Myocyte (in vitro differentiated cells): ENCODE measurements around the gene DGKD. TPM values are rescaled to one million over a fixed set of nuclear protein-coding genes. Genes with fewer than 3 reads are reported as not detected.

Experiments used
- DNase-seq: peaks from one replicate; pipeline ENCODE4 v3.0.0-alpha.2; 2012; ENCODE audit warnings: low read depth
- total RNA-seq: library from RNA; depleted of rRNA; stranded (reverse); fragments of >200 nt; gene quantifications from 2 replicates; pipeline ENCODE4 v1.2.3, GENCODE V29; 2014

Gene DGKD
- total RNA-seq, 1 donor from 2014 or later = 45.1 TPM

DNA sequence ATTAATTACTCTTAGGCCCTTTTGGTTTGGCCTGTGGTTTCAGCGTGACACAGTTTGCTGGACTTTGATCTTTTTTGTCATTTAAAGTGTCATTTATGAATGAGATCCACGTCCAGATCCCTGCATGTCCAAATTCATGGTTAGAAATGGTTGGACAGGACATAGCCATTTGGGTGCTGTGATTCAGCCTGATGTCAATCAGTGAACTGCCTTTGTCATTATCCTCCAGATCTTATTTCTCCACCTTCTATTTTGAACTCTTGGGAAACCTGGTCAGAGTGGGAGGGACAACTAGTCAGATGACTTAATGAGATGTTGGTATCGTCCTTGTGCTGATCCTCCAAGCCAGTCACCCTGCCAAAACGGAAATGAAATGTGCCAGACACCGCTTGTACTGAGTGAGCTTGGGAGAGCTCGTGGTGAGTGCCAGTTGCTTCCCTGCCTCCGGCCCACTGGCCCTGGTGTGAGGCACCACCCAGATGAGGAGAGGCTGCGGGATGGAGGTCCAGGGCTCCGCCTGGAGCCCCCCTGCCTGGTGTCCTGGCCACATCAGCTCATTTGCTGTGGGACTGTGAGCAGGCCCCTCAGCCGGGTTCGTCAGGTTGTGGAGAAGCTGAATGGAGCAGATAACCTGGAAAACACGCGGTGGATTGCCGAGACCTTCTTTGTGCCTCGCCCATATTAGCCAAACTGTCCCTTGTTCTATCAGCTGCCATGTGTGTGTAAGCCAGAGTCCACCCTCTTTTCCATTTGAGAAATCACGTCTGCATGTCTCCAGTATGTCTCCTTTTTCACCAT lies 70.1 kb downstream of the DGKD start:
- DNase-seq = peak; percentile 96

DNA sequence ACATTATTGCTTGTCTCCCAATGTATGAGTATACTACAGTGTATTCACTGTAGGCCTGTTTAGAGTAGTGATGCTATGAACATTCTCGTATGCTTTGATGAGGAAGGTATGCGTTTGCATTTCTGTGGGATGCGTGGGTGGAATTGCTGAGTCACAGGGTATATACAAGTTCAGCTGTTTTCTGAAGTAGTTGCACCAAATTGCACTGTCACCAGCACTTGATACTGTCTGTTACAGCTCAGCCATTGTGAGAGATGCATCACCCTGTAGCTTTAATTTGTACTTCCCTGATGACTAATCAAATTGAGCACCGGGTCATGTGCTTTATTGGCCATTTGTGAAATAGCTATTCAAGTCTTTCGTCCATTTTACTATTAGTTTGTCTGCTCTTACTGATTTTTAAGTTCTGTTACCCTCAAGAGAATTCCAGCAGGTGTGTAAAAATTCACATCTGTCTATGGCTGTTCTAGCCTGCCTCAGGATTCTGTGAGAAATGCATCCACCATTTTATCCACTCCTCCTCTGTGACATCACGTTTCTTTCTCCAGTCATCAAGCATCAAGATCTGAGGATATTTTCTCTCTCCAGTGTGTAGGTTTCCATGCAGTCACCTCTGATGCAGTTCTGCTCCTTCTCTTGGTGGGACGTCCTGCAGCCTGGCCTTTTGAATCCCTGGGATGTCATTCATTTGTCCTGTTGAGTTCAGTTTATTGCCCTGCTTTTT lies 72.5 kb downstream of the DGKD start:
- DNase-seq = peak; percentile 94

- DNase-seq = peak; percentile 57
These were observed 73.7 kb downstream of the DGKD start for GRCh38 chr2:233428008-233428407.

DNA sequence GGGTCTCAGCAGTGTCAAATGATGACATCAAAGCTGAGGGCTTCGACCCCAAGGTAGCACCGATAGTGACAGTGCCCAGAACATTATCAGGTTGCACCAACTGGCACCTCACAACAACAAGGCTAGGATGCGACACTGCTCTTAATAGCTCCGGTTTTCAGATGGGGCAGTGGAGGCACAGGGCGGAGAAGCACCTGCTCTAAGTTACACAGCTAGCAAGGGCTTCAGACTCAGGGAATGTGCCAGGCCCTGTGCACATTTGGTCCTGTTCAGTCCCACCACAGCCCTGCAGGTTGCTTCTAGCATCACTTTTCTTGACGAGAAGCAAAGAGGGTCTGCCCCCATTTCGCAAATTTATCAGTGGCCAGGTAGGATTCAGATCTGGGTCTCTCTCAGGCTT lies 74.1 kb downstream of the DGKD start:
- DNase-seq = no peak

DNA sequence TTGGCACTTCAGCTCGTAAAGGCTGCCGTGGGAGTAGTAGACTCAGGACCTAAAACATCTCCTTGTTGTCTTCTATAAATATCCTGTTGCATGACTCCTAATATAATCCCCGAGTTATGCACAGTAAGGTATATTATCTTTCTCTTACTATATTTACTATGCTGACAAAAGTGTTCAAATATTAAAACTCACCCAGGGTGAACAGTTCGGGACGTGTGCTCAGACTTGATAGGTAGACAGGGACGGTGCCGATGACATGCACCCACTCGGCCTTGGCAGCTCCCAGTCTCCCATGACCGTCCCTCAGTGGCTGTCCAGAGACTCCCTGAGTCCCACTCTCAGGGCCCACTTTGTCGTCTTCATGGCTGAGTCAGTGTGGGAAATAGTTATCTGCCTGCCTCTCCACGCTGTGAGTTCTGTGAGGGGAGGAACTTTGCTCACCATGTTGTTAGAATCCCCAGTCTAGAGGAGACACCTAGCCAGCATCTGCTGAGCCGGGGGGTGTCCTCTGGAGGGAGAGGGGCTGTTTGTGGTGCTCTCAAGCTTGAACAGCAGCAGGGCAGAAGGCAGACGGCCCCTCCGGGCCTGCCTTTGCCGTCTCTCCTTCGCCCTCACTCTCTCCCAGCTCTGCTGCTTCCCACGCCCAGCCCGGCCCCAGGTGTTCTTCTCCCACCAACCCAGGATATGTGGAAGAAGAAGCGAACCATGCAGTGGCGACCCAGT lies 75.0 kb downstream of the DGKD start:
- DNase-seq = no peak

- no peak for DNase-seq
These were observed 75.8 kb downstream of the DGKD start for GRCh38 chr2:233430081-233430480.

DNA sequence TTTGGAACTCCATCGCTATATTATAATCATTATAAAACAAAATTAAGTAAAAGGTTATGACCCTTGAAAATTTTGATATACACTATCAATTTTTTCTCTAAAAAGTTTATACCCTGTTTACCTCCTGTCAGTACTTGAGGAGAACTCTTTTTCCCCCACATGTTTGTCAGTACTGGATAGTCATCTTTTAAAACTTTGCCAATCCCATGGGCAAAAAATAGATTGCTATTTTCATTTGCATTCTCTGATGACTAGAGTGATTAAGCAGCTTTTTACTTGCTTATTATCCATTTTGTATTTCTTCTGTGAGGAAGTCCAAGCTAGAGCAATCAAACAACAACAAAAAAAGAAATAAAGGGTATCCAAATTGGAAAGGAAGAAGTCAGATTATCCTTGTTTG lies 76.4 kb downstream of the DGKD start:
- DNase-seq = no peak

GRCh38 chr2:233433029-233433428 lies 78.7 kb downstream of the DGKD start:
- no peak for DNase-seq

- peak; percentile 80 for DNase-seq
These were observed 79.5 kb downstream of the DGKD start for GRCh38 chr2:233433794-233434193.

DNA sequence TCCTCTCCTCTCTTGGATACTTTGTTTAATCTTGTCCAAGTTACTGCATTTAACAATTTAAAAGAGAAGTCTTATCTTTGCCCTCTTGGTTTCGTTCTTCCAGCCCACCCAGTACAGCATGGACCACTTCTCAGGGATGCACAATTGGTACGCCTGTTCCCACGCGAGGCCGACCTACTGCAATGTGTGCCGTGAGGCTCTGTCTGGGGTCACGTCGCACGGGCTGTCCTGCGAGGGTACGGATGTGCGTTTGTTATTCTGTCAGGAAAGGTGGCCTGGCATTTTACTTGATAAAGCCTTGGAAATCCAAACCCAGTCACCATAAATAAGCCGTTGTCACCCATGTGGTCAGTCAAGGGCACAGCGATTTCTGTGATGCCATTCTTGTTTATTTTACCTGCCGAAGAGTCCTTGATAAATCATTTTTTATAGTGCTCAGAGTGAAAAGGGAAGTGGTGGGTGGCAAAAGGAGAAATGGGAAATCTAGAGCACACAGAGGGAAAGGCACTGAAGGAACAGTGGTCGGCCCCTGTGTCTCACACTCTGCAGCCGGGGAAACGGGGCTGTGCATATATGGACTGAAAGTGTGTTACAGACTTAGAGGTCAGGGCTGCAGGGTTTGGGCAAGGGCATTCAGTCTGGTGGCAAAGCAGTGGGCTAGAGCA lies 80.5 kb downstream of the DGKD start:
- no peak for DNase-seq

DNA sequence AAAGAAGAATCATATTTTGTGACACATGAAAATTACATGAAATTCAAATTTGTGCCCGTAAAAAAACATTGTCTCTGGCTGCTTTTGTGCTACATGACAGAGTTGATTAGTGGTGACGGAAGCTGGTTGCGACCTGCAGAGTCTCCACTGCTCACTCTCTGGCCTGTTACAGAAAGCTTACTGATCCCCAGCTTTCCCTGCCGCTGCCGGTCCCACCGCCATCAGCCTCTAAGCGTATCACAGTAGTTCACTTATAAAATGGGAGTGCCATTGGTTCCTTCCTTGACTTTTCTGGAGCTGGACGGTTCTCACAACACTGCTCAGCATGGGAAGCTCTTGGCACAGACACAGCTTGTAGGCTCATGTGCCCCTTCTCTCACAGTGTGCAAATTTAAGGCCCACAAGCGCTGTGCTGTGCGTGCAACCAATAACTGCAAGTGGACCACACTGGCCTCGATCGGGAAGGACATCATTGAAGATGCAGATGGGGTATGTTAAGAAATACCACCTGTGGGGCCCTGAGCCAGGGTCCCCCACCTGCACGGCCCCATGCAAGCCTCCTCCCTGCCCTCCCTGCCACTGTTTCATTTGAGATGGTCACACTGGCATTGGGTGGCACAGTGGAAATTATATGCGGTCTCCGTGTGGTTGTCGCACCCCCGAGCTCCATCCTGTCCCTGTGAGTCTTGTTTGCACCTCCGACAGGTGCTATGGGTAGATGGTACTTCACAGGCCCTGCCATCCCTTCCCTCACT lies 81.3 kb downstream of the DGKD start:
- DNase-seq = no peak

DNA sequence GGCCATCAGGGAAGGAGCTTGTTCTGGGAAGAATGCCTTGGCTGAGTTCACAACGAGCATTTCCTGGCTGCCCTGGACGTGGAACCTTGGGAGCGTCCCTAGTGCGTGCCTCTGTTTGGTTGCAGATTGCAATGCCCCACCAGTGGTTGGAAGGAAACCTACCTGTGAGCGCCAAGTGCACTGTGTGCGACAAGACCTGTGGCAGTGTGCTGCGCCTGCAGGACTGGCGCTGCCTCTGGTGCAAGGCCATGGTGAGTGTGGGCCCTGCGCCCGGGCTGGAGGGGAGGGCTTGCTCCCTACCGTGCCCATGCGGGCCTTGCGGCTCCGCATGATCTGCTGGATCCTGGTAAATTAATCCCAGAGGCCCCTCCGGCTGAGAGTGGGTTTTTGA lies 81.9 kb downstream of the DGKD start:
- DNase-seq = no peak

GRCh38 chr2:233436691-233437438 lies 82.6 kb downstream of the DGKD start:
- DNase-seq = no peak

DNA sequence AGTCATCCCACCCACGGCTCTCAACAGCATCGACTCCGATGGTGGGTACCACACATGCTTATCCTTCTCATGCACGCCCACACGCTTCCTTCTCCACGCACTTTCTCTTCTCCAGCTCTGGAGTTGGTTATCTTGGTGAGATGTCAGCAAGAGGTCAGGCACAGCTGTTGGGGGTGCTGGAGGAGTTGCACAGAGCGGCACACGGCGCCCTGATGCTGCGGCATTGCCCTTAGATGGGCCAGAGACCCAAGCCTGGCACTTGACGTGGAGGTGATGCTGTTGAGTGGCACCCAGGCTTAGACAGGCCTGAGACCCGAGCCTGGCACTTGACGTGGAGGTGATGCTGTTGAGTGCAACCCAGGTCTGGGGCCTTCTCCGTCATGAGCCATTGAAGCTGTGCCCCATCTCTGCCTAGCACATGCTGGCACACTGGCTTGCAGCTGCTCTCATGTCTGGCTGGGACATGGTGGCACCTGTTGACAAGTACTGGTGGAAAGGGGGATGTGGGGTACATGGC lies 83.2 kb downstream of the DGKD start:
- no peak for DNase-seq

DNA sequence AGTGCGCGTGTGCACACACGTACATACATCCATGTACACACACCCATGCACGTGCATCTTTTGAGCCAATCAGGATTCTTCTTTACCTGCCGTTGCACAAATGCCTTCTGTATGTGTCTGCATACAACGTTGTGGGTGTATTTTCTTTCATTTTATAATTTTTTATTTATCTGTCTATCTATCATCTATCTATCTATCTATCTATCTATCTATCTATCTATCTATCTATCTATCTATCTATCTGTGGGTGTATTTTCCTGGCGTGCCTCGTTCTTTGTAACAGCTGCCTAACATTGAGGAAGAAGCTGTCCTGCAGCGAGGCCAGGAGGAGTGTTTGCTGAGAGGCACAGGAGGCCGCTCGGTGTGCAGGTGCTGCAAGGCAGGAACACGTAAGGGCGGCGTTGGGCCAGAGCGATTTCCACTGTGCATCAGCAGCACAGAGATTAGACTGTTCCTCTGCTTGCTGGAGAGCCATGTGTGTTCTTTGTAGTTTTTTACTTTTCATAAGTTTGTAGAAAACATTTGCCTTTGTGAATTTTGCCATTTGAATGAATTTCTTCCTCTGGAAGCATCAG lies 84.4 kb downstream of the DGKD start:
- DNase-seq = no peak

GRCh38 chr2:233439191-233439590 lies 84.9 kb downstream of the DGKD start:
- DNase-seq = no peak

- no peak for DNase-seq
These were observed 86.0 kb downstream of the DGKD start for GRCh38 chr2:233440314-233440713.

DNA sequence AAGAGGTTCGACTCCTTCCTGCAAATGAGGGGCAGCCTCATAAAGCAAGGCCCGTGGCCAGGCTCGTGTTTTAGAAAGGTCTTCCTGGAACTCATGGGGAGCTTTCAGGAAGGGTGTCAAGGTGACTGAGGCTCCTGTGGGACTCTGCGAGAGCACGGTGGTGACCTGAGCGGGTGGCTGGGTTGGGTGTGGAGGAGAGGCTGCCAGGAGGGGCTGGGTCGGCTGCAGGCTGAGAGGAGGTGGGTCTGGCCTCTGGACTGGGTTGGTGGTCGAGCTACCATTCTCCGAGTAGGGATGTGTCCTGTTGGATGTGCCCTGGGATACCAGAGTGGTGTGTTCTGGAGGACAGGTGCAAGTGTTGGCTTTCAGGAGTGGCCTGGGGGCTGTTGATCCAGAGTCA lies 86.4 kb downstream of the DGKD start:
- no peak for DNase-seq
